BLaER1 (cell line): ENCODE data around the gene PNPLA1.
A peak's percentile ranks its signal among the peaks of the same experiment; 100 is the strongest.
"Not testable (repeated sequence)": the region's sequence is repeated elsewhere in the genome, so short reads cannot be mapped to it uniquely, and the experiment has no call there.

Experiments
- H3K27ac ChIP-seq: shearing (Covaris generic); formaldehyde crosslinking; 2 replicates; pipeline ENCODE4 v1.8.1; 2022
- H3K27me3 ChIP-seq: shearing (Covaris generic); formaldehyde crosslinking; 2 replicates; pipeline ENCODE4 v1.8.1; 2022
- H3K36me3 ChIP-seq: shearing (Covaris generic); formaldehyde crosslinking; 2 replicates; pipeline ENCODE4 v1.8.1; 2022
- H3K4me1 ChIP-seq: shearing (Covaris generic); formaldehyde crosslinking; 2 replicates; pipeline ENCODE4 v1.8.1; 2022
- H3K4me2 ChIP-seq: shearing (Covaris generic); formaldehyde crosslinking; 2 replicates; pipeline ENCODE4 v1.8.1; 2022
- H3K4me3 ChIP-seq: shearing (Covaris generic); formaldehyde crosslinking; 2 replicates; pipeline ENCODE4 v1.8.1; 2022
- H3K9ac ChIP-seq: shearing (Covaris generic); formaldehyde crosslinking; 2 replicates; pipeline ENCODE4 v1.8.1; 2022
- H3K9me3 ChIP-seq: shearing (Covaris generic); formaldehyde crosslinking; 2 replicates; pipeline ENCODE4 v1.8.1; 2022
- H4K20me1 ChIP-seq: shearing (Covaris generic); formaldehyde crosslinking; 2 replicates; pipeline ENCODE4 v1.8.1; 2022
- Cebpa-rat ChIP-seq: shearing (Covaris generic); IDR thresholded peaks from 2 replicates; pipeline ENCODE4 v1.8.1; 2022

PNPLA1 gene

GRCh38 chr6:36331381-36331780 is 61.5 kb downstream of the PNPLA1 start:
- Histone ChIP-seq H3K27ac (peak overlapping the region; percentile 2; the same call in 1 of the 2 replicates), H3K36me3 (no peaks in the 10 kb centered on the region), H3K27me3 (no peaks in the 10 kb centered on the region), H3K4me3 (no peak overlapping the region), H3K4me1 (peaks cover 85% of the 10 kb centered on the region), H4K20me1 (no peaks in the 10 kb centered on the region), H3K9ac (no peak overlapping the region), H3K9me3 (no peaks in the 10 kb centered on the region), H3K4me2 (peak overlapping the region; percentile 8; the same call in 1 of the 2 replicates)
- TF ChIP-seq Cebpa-rat, result no peak

GRCh38 chr6:36333171-36333895 is 63.5 kb downstream of the PNPLA1 start:
- Histone ChIP-seq H3K27me3 (no peaks in the 10 kb centered on the region), H3K4me3 (no peak overlapping the region), H3K27ac (no peak overlapping the region), H3K9ac (no peak overlapping the region), H3K36me3 (no peaks in the 10 kb centered on the region), H3K9me3 (no peaks in the 10 kb centered on the region), H3K4me2 (peak overlapping the region; percentile 83), H4K20me1 (no peaks in the 10 kb centered on the region), H3K4me1 (peaks cover 83% of the 10 kb centered on the region)
- no peak for TF ChIP-seq Cebpa-rat

- no peaks in the 10 kb centered on the region for H3K9me3 ChIP-seq
- TF ChIP-seq Cebpa-rat, result no peak
- H3K4me3 ChIP-seq, result no peak overlapping the region
- no peaks in the 10 kb centered on the region for H4K20me1 ChIP-seq
- H3K27me3 ChIP-seq, result no peaks in the 10 kb centered on the region
- 0 out of 2 replicates have a peak overlapping the region, but pooled peaks have one; percentile 24 for H3K27ac ChIP-seq
- H3K9ac ChIP-seq, result no peak overlapping the region
- H3K4me2 ChIP-seq, result peak overlapping the region; percentile 83
- peaks cover 83% of the 10 kb centered on the region for H3K4me1 ChIP-seq
- no peaks in the 10 kb centered on the region for H3K36me3 ChIP-seq
These were observed 64.3 kb downstream of the PNPLA1 start for GRCh38 chr6:36333931-36334725.

GRCh38 chr6:36334832-36335459 is 65.1 kb downstream of the PNPLA1 start:
- H3K4me1 ChIP-seq, result peaks cover 77% of the 10 kb centered on the region
- H3K27me3 ChIP-seq, result no peaks in the 10 kb centered on the region
- H3K4me3 ChIP-seq, result no peak overlapping the region
- H3K9ac ChIP-seq, result no peak overlapping the region
- no peak for TF ChIP-seq Cebpa-rat
- peak overlapping the region; percentile 83 for H3K4me2 ChIP-seq
- no peaks in the 10 kb centered on the region for H3K9me3 ChIP-seq
- H3K36me3 ChIP-seq, result no peaks in the 10 kb centered on the region
- no peak overlapping the region for H3K27ac ChIP-seq
- H4K20me1 ChIP-seq, result no peaks in the 10 kb centered on the region

- Histone ChIP-seq H4K20me1 (no peaks in the 10 kb centered on the region), H3K9me3 (no peaks in the 10 kb centered on the region), H3K27me3 (no peaks in the 10 kb centered on the region), H3K4me1 (peaks cover 75% of the 10 kb centered on the region), H3K4me2 (peak overlapping the region; percentile 83; the same call in 1 of the 2 replicates), H3K27ac (no peak overlapping the region), H3K4me3 (no peak overlapping the region), H3K9ac (no peak overlapping the region), H3K36me3 (no peaks in the 10 kb centered on the region)
- TF ChIP-seq Cebpa-rat, result no peak
These were observed 65.8 kb downstream of the PNPLA1 start for GRCh38 chr6:36335465-36336207.

GRCh38 chr6:36336208-36336710 is 66.4 kb downstream of the PNPLA1 start:
- no peaks in the 10 kb centered on the region for H4K20me1 ChIP-seq
- H3K36me3 ChIP-seq, result no peaks in the 10 kb centered on the region
- peaks cover 77% of the 10 kb centered on the region for H3K4me1 ChIP-seq
- H3K4me3 ChIP-seq, result no peak overlapping the region
- no peak overlapping the region for H3K27ac ChIP-seq
- H3K9ac ChIP-seq, result no peak overlapping the region
- H3K9me3 ChIP-seq, result no peaks in the 10 kb centered on the region
- H3K27me3 ChIP-seq, result no peaks in the 10 kb centered on the region
- no peak for TF ChIP-seq Cebpa-rat
- H3K4me2 ChIP-seq, result no peak overlapping the region

- H3K4me1 ChIP-seq, result peaks cover 79% of the 10 kb centered on the region
- H3K9me3 ChIP-seq, result no peaks in the 10 kb centered on the region
- H3K4me2 ChIP-seq, result peak within 1 kb of the TSS; percentile 21; the same call in 1 of the 2 replicates
- H3K27me3 ChIP-seq, result no peaks in the 10 kb centered on the region
- H3K27ac ChIP-seq, result no peak within 1 kb of the TSS
- no peak within 1 kb of the TSS for H3K4me3 ChIP-seq
- H3K9ac ChIP-seq, result no peak within 1 kb of the TSS
- TF ChIP-seq Cebpa-rat, result no peak
- H4K20me1 ChIP-seq, result no peaks in the 10 kb centered on the region
- H3K36me3 ChIP-seq, result no peaks in the 10 kb centered on the region
These were observed 67.0 kb downstream of the PNPLA1 start, which contains the start of gene BNIP5 for GRCh38 chr6:36336779-36337241. BNIP5 (minus strand) TSS chr6:36336888; CDS start chr6:36330690, 6,198 bp downstream.

GRCh38 chr6:36337814-36338213 is 68.0 kb downstream of the PNPLA1 start:
- Histone ChIP-seq H3K4me1 (peaks cover 77% of the 10 kb centered on the region), H3K9ac (no peak overlapping the region), H3K27me3 (no peaks in the 10 kb centered on the region), H3K4me3 (no peak overlapping the region), H3K9me3 (no peaks in the 10 kb centered on the region), H3K36me3 (no peaks in the 10 kb centered on the region), H3K4me2 (peak overlapping the region; percentile 21; the same call in 1 of the 2 replicates), H3K27ac (no peak overlapping the region), H4K20me1 (no peaks in the 10 kb centered on the region)
- TF ChIP-seq Cebpa-rat, result no peak

- H3K27me3 ChIP-seq, result not testable (repeated sequence)
- peak overlapping the region; percentile 21; the same call in 1 of the 2 replicates for H3K4me2 ChIP-seq
These were observed 68.4 kb downstream of the PNPLA1 start for GRCh38 chr6:36338223-36338622.

More at GRCh38 chr6:36338223-36338622, 68.4 kb downstream of the PNPLA1 start:
- H4K20me1 ChIP-seq, H3K9ac ChIP-seq, H3K9me3 ChIP-seq, H3K27ac ChIP-seq, H3K36me3 ChIP-seq, H3K4me3 ChIP-seq: not testable (repeated sequence)
- peaks cover 74% of the 10 kb centered on the region for H3K4me1 ChIP-seq
